Prostate gland (tissue), 2 donors: Measurements from ENCODE around the gene CSRNP3. TPM values are rescaled to one million over a fixed set of nuclear protein-coding genes. Genes with fewer than 3 reads are reported as not detected.

Experiments used
- DNase-seq: peaks from one replicate; pipeline ENCODE4 v3.0.0-alpha.2; 2019; ENCODE audit warnings: low spot score
- H3K27ac ChIP-seq, 2 donors: fragments of 200-600 bp; sonication (generic); 2 replicates each; pipeline ENCODE4 v1.5.1; 2017 to 2019
- H3K27me3 ChIP-seq: fragments of 200-600 bp; sonication (generic); replicated peaks from 2 replicates; pipeline ENCODE4 v1.5.1; 2019; ENCODE audit not compliant: insufficient read depth
- H3K36me3 ChIP-seq, 2 donors: fragments of 200-600 bp; sonication (generic); 1 replicate in 1 of 2; 2 replicates in 1 of 2; pipeline versions ENCODE4 v1.5.1 to v1.8.1; 2017 to 2019
- H3K4me1 ChIP-seq: fragments of 200-600 bp; sonication (generic); replicated peaks from 2 replicates; pipeline ENCODE4 v1.5.1; 2019
- H3K4me3 ChIP-seq, 2 donors: fragments of 200-600 bp; sonication (generic); 2 replicates each; pipeline ENCODE4 v1.5.1; 2017 to 2019
- H3K9me3 ChIP-seq: fragments of 200-600 bp; sonication (generic); 2 replicates; pipeline ENCODE4 v1.5.1; 2017
- POLR2A ChIP-seq: fragments of 450-650 bp; IDR thresholded peaks from one replicate; pipeline ENCODE4 v1.6.1; 2016; ENCODE audit warnings: antibody characterized with exemption, mild to moderate bottlenecking
- POLR2AphosphoS5 ChIP-seq: sonication (generic); formaldehyde crosslinking; IDR thresholded peaks from one replicate; pipeline ENCODE4 v1.6.1; 2017; ENCODE audit warnings: antibody characterized with exemption
- WGBS: methylation state at CpG from one replicate; pipeline ENCODE4 v1.1.5; 2018; 5-methylcytosine and 5-hydroxymethylcytosine counted together
- intact Hi-C: fragments of 100-400 bp; cut with DNase I; formaldehyde crosslinking; loops from one replicate; pipeline ENCODE4 v1.14.2; 2022
- total RNA-seq, 2 donors: library from RNA; depleted of rRNA; stranded (reverse); fragments of >200 nt; gene quantifications; one replicate each; pipeline ENCODE4 v1.1.0, GENCODE V29; 2016
- TF ChIP-seq, protein P1 (sequence below), 4 experiments: fragments of 200-600 bp in 2 of 4; fragments of 450-650 bp in 2 of 4; sonication (generic) in 2 of 4; IDR thresholded peaks; 1 replicate in 3 of 4; 2 replicates in 1 of 4; pipeline ENCODE4 v1.5.1; 2016 to 2019; ENCODE audit warnings: antibody characterized with exemption in 4 of 4, mild to moderate bottlenecking in 2 of 4, moderate library complexity in 2 of 4

The CSRNP3 gene
- total RNA-seq, 2 donors from 2014 or later: 3.3 to 4.0 TPM

DNA sequence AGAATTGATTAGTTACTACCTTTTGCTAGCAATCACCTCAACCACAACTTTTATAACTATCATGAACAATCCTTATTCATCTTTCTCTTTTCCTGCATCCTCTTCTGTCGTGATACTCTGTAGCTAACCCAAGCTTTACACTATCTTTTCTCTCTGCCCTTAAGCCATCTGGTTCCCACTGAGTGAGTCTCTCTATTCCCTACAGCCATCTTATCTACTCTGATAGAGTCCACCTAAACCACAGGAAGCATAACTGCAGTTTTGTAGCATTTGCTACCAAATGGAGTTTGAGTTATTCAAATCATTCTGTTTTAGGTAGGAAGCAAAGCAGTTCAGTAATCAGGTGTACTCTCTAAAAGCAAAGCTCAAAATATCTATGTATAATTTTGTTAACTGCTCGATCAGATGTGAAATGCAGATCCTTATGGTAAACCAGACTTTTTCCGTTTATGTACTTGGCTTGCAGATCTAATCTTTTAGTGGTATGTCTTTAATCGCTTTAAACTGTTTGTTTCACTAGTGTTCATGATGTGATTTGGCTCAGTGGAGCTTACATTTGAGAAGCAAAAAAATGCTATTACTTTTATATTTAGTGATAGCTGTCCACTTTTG, 91.0 kb downstream of the CSRNP3 start:
- Histone ChIP-seq H3K27me3 (no peaks in the 10 kb centered on the region), H3K4me3 (no peak overlapping the region), H3K27ac (no peak overlapping the region), H3K4me1 (no peaks in the 10 kb centered on the region), H3K36me3 (no peaks in the 10 kb centered on the region), H3K9me3 (no peaks in the 10 kb centered on the region)
- TF ChIP-seq, protein P1, sequence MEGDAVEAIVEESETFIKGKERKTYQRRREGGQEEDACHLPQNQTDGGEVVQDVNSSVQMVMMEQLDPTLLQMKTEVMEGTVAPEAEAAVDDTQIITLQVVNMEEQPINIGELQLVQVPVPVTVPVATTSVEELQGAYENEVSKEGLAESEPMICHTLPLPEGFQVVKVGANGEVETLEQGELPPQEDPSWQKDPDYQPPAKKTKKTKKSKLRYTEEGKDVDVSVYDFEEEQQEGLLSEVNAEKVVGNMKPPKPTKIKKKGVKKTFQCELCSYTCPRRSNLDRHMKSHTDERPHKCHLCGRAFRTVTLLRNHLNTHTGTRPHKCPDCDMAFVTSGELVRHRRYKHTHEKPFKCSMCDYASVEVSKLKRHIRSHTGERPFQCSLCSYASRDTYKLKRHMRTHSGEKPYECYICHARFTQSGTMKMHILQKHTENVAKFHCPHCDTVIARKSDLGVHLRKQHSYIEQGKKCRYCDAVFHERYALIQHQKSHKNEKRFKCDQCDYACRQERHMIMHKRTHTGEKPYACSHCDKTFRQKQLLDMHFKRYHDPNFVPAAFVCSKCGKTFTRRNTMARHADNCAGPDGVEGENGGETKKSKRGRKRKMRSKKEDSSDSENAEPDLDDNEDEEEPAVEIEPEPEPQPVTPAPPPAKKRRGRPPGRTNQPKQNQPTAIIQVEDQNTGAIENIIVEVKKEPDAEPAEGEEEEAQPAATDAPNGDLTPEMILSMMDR (IDR thresholded peaks at IDR 0.05): no peak
- TF ChIP-seq POLR2A: no peak
- no peak for TF ChIP-seq POLR2AphosphoS5
- intact Hi-C loops: no loop called here
- 79% methylated on average over 4 of the region's 4 CpGs for WGBS
- DNase-seq: no peak

DNA sequence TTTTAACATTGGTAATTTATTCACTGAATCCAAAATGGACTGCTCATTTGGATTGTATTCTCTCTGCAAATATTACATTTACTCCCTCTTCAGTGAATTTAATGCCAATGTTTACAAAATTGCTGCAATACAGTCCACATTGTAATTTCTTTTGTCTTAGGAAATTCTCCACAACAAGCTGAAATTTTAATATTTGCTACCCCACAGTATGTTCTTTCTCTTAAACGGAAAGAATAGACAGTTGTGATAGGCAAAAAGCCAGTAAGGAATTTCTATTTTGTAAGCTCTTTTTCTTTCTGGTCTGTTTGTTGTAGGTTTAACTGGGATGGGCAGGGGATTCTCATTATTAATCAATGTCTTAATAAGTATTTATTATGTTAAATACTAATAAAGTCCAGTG, 92.0 kb downstream of the CSRNP3 start:
- Histone ChIP-seq H3K4me3 (no peak overlapping the region), H3K4me1 (no peaks in the 10 kb centered on the region), H3K9me3 (no peaks in the 10 kb centered on the region), H3K36me3 (no peaks in the 10 kb centered on the region), H3K27ac (no peak overlapping the region), H3K27me3 (no peaks in the 10 kb centered on the region)
- WGBS: 47% methylated on average over 1 of the region's 1 CpG
- TF ChIP-seq POLR2A (no peak), POLR2AphosphoS5 (no peak)
- TF ChIP-seq, protein P1 (IDR thresholded peaks at IDR 0.05): no peak
- DNase-seq: no peak
- intact Hi-C loops: no loop called here

DNA sequence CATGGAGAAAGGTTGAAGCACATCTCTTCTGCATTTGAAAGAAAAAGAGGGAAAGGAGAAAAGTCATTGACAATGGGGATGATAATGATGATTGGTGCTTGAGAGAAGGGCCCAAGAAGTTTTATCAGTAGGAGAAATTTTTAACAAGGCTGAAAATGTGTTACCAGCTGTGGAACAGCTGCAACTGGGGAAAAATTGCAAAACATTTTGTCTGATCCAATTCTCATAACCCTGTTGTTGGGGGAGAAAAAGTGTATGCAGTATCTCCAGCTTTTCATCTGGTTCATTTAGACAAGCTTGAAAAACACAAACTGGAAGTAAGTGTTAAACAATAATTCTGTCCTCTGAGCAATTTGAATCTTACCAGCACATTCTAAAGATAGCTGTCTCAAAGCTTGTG, 92.7 kb downstream of the CSRNP3 start:
- no peak for DNase-seq
- Histone ChIP-seq H3K9me3 (no peaks in the 10 kb centered on the region), H3K27me3 (no peaks in the 10 kb centered on the region), H3K4me3 (no peak overlapping the region), H3K27ac (no peak overlapping the region), H3K4me1 (no peaks in the 10 kb centered on the region), H3K36me3 (no peaks in the 10 kb centered on the region)
- TF ChIP-seq POLR2AphosphoS5: no peak
- TF ChIP-seq, protein P1 (IDR thresholded peaks at IDR 0.05): no peak
- no peak for TF ChIP-seq POLR2A
- intact Hi-C loops: no loop called here

DNA sequence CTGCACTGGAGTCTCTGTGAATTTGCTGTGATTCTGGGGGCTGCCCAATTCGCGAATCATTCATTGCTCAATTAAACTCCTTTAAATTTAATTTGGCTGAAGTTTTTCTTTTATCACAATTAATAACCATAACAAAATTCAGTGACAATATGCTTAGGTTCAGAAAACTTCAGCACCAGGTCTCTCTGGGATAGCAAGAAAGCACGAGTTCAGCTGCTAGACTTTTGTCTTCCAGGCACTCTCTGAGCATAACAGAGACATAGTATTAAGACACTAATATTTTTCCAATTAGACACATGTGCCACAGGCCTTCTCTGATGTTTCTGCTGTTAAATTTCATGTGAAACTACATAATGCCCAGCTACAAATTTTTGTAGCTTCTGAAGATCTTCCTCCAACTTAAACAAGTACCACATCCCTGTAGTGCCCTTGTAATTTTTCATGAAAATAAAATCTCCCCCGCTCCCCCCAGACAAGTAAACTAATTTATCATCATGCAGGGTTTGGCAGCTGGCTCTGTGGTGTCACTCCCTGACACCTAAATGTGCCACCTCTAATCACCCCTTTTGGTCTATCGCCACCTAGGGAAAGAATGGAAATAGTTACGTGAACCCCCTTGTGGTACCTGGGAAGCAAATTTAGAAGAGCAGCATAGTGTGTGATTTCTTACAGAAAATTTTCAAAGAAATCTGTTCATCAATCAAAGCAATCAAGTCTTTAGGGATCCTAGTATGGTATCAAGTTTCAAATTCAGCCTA, 94.1 kb downstream of the CSRNP3 start:
- no peaks in the 10 kb centered on the region for H3K9me3 ChIP-seq
- DNase-seq: no peak
- H3K27ac ChIP-seq: no peak overlapping the region
- intact Hi-C loops: no loop called here
- H3K4me3 ChIP-seq: no peak overlapping the region
- no peaks in the 10 kb centered on the region for H3K27me3 ChIP-seq
- no peaks in the 10 kb centered on the region for H3K36me3 ChIP-seq
- 95% methylated on average over 6 of the region's 6 CpGs for WGBS
- TF ChIP-seq POLR2A (no peak), POLR2AphosphoS5 (no peak)
- TF ChIP-seq, protein P1 (IDR thresholded peaks at IDR 0.05): no peak
- no peaks in the 10 kb centered on the region for H3K4me1 ChIP-seq

DNA sequence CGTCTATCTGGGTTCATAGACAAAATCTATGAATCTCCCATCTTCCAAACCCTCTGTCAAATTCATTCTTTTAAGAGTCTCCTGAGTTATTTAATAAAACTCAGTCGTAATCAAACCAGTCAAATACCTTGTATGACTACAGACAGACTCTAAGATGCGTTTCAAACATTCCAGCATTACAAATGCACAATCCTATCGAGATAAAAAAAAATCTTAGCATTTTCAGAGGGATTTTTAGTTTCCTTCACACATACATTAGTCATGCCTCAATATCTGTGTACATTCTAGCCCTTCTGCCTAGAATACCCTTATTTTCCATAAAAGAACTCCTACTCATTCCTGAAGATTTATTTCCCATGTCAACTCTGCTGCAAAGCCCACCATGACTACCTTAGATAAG, 96.5 kb downstream of the CSRNP3 start:
- Histone ChIP-seq H3K27ac (no peak overlapping the region), H3K4me3 (no peak overlapping the region), H3K9me3 (no peaks in the 10 kb centered on the region), H3K36me3 (no peaks in the 10 kb centered on the region), H3K27me3 (no peaks in the 10 kb centered on the region), H3K4me1 (no peaks in the 10 kb centered on the region)
- no peak for DNase-seq
- intact Hi-C loops: no loop called here
- no peak for TF ChIP-seq POLR2A
- no peak for TF ChIP-seq POLR2AphosphoS5
- TF ChIP-seq, protein P1 (IDR thresholded peaks at IDR 0.05): no peak
- WGBS: 37% methylated on average over 4 of the region's 4 CpGs
